PC-9 (cell line): ENCODE results near the gene VAV3. TPM values are rescaled to one million over a fixed set of nuclear protein-coding genes. Genes with fewer than 3 reads are reported as not detected.

ENCODE experiments used
- BruUV-seq: library from RNA; stranded (reverse); fragments of 400-500 nt; replicated peaks from 2 replicates; lab custom pipeline; 2021; lab: Mats Ljungman, UMichigan
- CTCF ChIA-PET: fragments of 300-600 bp; sonication (Branson Sonifier 250); formaldehyde crosslinking; loops from one replicate; lab custom pipeline; 2022; ENCODE audit warnings: antibody characterized with exemption; lab: Charles Lee
- POLR2A ChIA-PET: fragments of 300-600 bp; sonication (Branson Sonifier 250); formaldehyde crosslinking; loops from one replicate; lab custom pipeline; 2022; ENCODE audit warnings: antibody characterized with exemption; ENCODE audit not compliant: unreplicated experiment; lab: Charles Lee
- DNase-seq, 2 experiments: peaks; one replicate each; pipeline versions ENCODE4 v3.0.0 to v3.0.0-alpha.2; 2015 to 2022; ENCODE audit warnings: mixed read lengths in 1 of 2
- H2AFZ ChIP-seq: fragments of 200-600 bp; sonication (generic); 2 replicates; pipeline ENCODE4 v1.8.1; 2017; ENCODE audit warnings: antibody characterized with exemption
- H3F3A ChIP-seq: fragments of 200-600 bp; sonication (generic); 2 replicates; pipeline ENCODE4 v1.8.1; 2017; ENCODE audit warnings: antibody characterized with exemption, mild to moderate bottlenecking, low read depth; ENCODE audit not compliant: insufficient read depth
- H3K27ac ChIP-seq: fragments of 200-600 bp; sonication (generic); 2 replicates; pipeline ENCODE4 v1.6.1; 2016; ENCODE audit warnings: mixed run types
- H3K27me3 ChIP-seq: fragments of 200-600 bp; sonication (generic); 2 replicates; pipeline ENCODE4 v1.6.1; 2016; ENCODE audit warnings: low read depth, mixed run types; ENCODE audit not compliant: insufficient read depth
- H3K36me3 ChIP-seq: fragments of 200-600 bp; sonication (generic); 2 replicates; pipeline ENCODE4 v1.6.1; 2016; ENCODE audit warnings: low read depth, mixed run types
- H3K4me1 ChIP-seq: fragments of 200-600 bp; sonication (generic); replicated peaks from 2 replicates; pipeline ENCODE4 v1.6.1; 2016; ENCODE audit warnings: mixed run types; ENCODE audit not compliant: insufficient read depth
- H3K4me2 ChIP-seq: fragments of 200-600 bp; sonication (generic); 2 replicates; pipeline ENCODE4 v1.6.1; 2017; ENCODE audit warnings: mixed run types
- H3K4me3 ChIP-seq: fragments of 200-600 bp; sonication (generic); 2 replicates; pipeline ENCODE4 v1.6.1; 2016; ENCODE audit warnings: mixed run types
- H3K79me2 ChIP-seq: fragments of 200-600 bp; sonication (generic); 2 replicates; pipeline ENCODE4 v1.6.1; 2017; ENCODE audit warnings: low read depth, mixed run types
- H3K9me2 ChIP-seq: fragments of 200-600 bp; sonication (generic); 2 replicates; pipeline ENCODE4 v1.8.1; 2017; ENCODE audit warnings: mild to moderate bottlenecking; ENCODE audit not compliant: insufficient read depth
- H3K9me3 ChIP-seq: fragments of 200-600 bp; sonication (generic); 2 replicates; pipeline ENCODE4 v1.8.1; 2016; ENCODE audit warnings: low read depth; ENCODE audit not compliant: insufficient read depth
- H4K20me1 ChIP-seq: fragments of 200-600 bp; sonication (generic); 2 replicates; pipeline ENCODE4 v1.8.1; 2017; ENCODE audit not compliant: insufficient read depth
- CTCF ChIP-seq: fragments of 200-600 bp; sonication (generic); conservative IDR thresholded peaks from 2 replicates; pipeline ENCODE4 v1.6.1; 2017; ENCODE audit warnings: mixed run types, antibody characterized with exemption, mild to moderate bottlenecking, moderate library complexity
- EZH2 ChIP-seq: fragments of 200-600 bp; sonication (generic); IDR thresholded peaks from 2 replicates; pipeline ENCODE4 v1.8.0; 2017; ENCODE audit warnings: antibody characterized with exemption, low read depth
- intact Hi-C: fragments of 100-400 bp; cut with micrococcal nuclease; formaldehyde crosslinking; loops from one replicate; pipeline ENCODE4 v1.10.0; 2022; ENCODE audit not compliant: unreplicated experiment
- total RNA-seq: library from RNA; stranded (reverse); gene quantifications from 2 replicates; pipeline ENCODE4 v1.2.3, GENCODE V29; 2021

VAV3 gene
- total RNA-seq, 1 experiment from 2014 or later, result 1.7 TPM

- Histone ChIP-seq H3K4me2 (no peak overlapping the region), H2AFZ (no peak overlapping the region), H3K9me3 (no peaks in the 10 kb centered on the region), H3F3A (no peaks in the 10 kb centered on the region), H4K20me1 (no peaks in the 10 kb centered on the region), H3K27ac (no peak overlapping the region), H3K4me1 (no peaks in the 10 kb centered on the region), H3K36me3 (no peaks in the 10 kb centered on the region), H3K4me3 (no peak overlapping the region), H3K79me2 (no peaks in the 10 kb centered on the region), H3K9me2 (no peaks in the 10 kb centered on the region; the same call in 1 of the 2 replicates), H3K27me3 (no peaks in the 10 kb centered on the region)
- DNase-seq, result no peak
- CTCF ChIA-PET, result no interaction called here
- intact Hi-C loops, result no loop called here
- POLR2A ChIA-PET, result no interaction called here
- no peak for TF ChIP-seq CTCF
- TF ChIP-seq EZH2, result no peak
- BruUV-seq, result no TSS peak
These were observed 45.0 kb downstream of the VAV3 start for GRCh38 chr1:107919953-107920352.

GRCh38 chr1:107914119-107914765, 50.7 kb downstream of the VAV3 start:
- Histone ChIP-seq H3K9me2 (peaks cover 2% of the 10 kb centered on the region), H4K20me1 (no peaks in the 10 kb centered on the region), H3K27me3 (no peaks in the 10 kb centered on the region), H3F3A (no peaks in the 10 kb centered on the region), H3K27ac (no peak overlapping the region), H3K4me3 (no peak overlapping the region), H3K9me3 (no peaks in the 10 kb centered on the region), H2AFZ (0 out of 2 replicates have a peak overlapping the region, but pooled peaks have one; percentile 53), H3K36me3 (no peaks in the 10 kb centered on the region), H3K4me1 (no peaks in the 10 kb centered on the region), H3K79me2 (no peaks in the 10 kb centered on the region), H3K4me2 (no peak overlapping the region)
- intact Hi-C loops, result no loop called here
- ChIA-PET CTCF (no interaction called here), POLR2A (no interaction called here)
- no peak for DNase-seq
- no TSS peak for BruUV-seq
- TF ChIP-seq EZH2 (no peak), CTCF (no peak)

DNA sequence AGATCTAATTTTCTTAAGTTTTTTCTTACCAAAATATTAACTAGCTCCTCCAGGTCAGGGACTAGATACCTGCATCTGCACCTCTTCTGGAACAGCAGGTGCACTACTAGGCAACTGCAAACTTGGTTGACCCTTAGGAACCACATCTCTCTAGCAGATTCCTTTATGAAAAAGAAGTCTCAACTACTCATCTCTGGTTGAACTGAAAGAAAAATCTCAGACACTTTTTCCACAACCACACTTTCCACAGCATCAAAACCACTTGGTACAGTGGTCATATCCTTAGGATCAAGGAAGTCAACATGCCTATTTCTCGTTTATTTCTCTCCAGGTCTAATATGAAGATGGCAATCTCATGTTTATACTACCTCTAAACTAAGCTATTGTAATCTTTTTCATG, 52.3 kb downstream of the VAV3 start:
- ChIA-PET POLR2A (no interaction called here), CTCF (no interaction called here)
- no peaks in the 10 kb centered on the region for H3F3A ChIP-seq
- no peaks in the 10 kb centered on the region for H3K4me1 ChIP-seq
- H3K9me3 ChIP-seq, result no peaks in the 10 kb centered on the region
- no peak for TF ChIP-seq EZH2
- H4K20me1 ChIP-seq, result no peaks in the 10 kb centered on the region
- intact Hi-C loops, result no loop called here
- no peak overlapping the region for H3K4me3 ChIP-seq
- no TSS peak for BruUV-seq
- H3K9me2 ChIP-seq, result peaks cover 5% of the 10 kb centered on the region
- no peaks in the 10 kb centered on the region for H3K27me3 ChIP-seq
- H3K4me2 ChIP-seq, result no peak overlapping the region
- H3K27ac ChIP-seq, result no peak overlapping the region
- H2AFZ ChIP-seq, result no peak overlapping the region
- no peak for DNase-seq
- no peaks in the 10 kb centered on the region for H3K36me3 ChIP-seq
- H3K79me2 ChIP-seq, result no peaks in the 10 kb centered on the region
